Choroid plexus epithelial cell (primary cell): ENCODE data around the gene GRID2.

ENCODE experiments used
- DNase-seq: peaks from one replicate; pipeline ENCODE4 v3.0.0-alpha.2; 2010; ENCODE audit warnings: low read depth
- H3K4me3 ChIP-seq: 2 replicates; pipeline ENCODE4 v1.5.1; 2011; ENCODE audit warnings: low read depth, mild to moderate bottlenecking, control low read depth, low read length, moderate library complexity
- TF ChIP-seq, protein P1 (sequence below): conservative IDR thresholded peaks from 2 replicates; pipeline ENCODE4 v1.5.1; 2011; ENCODE audit warnings: low read depth, mild to moderate bottlenecking, control low read depth, inconsistent platforms, low read length, moderate library complexity

GRID2 gene

DNA sequence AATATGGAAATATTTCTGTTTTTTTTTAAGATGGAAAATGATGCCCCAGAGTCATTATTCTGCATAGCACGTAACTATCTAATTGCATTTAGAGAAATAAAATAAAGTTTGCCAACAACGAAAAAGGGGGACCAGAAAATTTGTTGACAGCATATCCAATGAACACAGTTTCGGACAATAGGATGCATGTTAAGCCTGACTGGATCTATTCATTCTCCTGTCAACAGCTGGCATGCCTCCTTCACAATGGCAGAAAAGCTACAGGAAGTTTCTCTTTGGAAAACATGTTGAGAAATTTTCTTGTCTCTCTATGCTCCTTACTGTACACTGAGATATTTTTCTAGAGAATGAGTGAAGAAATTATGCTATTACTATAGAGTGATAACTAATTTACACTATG is 262.5 kb downstream of the GRID2 start:
- DNase-seq = no peak
- TF ChIP-seq, protein P1, sequence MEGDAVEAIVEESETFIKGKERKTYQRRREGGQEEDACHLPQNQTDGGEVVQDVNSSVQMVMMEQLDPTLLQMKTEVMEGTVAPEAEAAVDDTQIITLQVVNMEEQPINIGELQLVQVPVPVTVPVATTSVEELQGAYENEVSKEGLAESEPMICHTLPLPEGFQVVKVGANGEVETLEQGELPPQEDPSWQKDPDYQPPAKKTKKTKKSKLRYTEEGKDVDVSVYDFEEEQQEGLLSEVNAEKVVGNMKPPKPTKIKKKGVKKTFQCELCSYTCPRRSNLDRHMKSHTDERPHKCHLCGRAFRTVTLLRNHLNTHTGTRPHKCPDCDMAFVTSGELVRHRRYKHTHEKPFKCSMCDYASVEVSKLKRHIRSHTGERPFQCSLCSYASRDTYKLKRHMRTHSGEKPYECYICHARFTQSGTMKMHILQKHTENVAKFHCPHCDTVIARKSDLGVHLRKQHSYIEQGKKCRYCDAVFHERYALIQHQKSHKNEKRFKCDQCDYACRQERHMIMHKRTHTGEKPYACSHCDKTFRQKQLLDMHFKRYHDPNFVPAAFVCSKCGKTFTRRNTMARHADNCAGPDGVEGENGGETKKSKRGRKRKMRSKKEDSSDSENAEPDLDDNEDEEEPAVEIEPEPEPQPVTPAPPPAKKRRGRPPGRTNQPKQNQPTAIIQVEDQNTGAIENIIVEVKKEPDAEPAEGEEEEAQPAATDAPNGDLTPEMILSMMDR = no peak
- no peak overlapping the region for H3K4me3 ChIP-seq

- TF ChIP-seq, protein P1 = no peak
- H3K4me3 ChIP-seq = no peak overlapping the region
- DNase-seq = no peak
Measured at GRCh38 chr4:92580816-92581215, 277.1 kb downstream of the GRID2 start.

DNA sequence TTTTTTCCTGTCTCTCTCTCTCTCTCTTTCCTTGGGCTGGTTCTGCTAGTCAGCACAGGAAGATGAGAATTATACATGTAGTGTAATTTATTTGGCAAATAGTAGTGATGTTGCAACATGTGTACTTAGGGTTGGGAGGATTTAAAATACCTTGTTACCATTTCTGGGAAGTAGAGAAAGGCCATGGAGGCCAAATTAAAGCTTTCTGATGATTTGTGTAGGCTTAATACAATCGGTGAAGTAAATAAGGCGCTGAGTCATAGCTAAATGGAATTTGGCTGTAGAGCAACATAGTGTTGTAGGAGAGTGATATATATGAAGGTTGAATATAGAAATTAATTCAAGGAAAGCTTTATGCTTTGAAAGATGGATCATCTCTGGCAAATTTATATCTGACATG is 295.3 kb downstream of the GRID2 start:
- TF ChIP-seq, protein P1 = no peak
- DNase-seq = peak; percentile 1
- no peak overlapping the region for H3K4me3 ChIP-seq

DNA sequence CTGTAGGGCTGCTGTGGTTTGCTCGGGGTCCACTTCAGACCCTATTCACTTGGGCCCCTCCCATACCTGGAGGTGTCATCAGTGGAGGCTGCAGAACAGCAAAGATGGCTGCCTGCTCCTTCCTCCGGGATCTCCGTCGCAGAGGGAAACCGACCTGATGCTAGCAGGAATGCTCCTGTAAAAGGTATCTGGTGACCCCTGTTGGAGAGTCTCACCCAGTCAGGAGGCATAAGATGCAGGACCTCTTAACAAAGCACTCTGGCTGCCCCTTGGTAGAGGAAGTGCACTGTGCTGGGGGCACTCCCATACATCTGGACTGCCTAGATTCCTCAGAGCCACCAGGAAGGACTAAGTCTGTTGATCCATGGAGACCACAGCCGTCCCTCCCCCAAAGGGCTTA is 296.9 kb downstream of the GRID2 start:
- TF ChIP-seq, protein P1 = no peak
- no peak overlapping the region for H3K4me3 ChIP-seq
- DNase-seq = no peak

- no peak for DNase-seq
- H3K4me3 ChIP-seq = no peak overlapping the region
- TF ChIP-seq, protein P1 = no peak
Measured at GRCh38 chr4:92606227-92606626, 302.5 kb downstream of the GRID2 start.

- DNase-seq = no peak
- TF ChIP-seq, protein P1 = no peak
- H3K4me3 ChIP-seq = no peak overlapping the region
Measured at GRCh38 chr4:92615049-92615448, 311.3 kb downstream of the GRID2 start.

- TF ChIP-seq, protein P1 = no peak
- no peak overlapping the region for H3K4me3 ChIP-seq
- DNase-seq = no peak
Measured at GRCh38 chr4:92618968-92619367, 315.2 kb downstream of the GRID2 start.
